ENCODE measurements around the gene ERCC1.

GRCh38 chr19:45437328-45437727, 13.6 kb upstream of the ERCC1 start:
- TF ChIP-seq CTCF (IDR thresholded peaks at IDR 0.05; ENCODE audit: insufficient read depth, low read length, poor library complexity, severe bottlenecking) (no peak), EZH2phosphoT487 (conservative IDR thresholded peaks at IDR 0.05; ENCODE audit: low read length) (no peak)
